GM12874 (cell line): ENCODE measurements around the gene ZNF521.

Experiments used
- CTCF ChIP-seq: IDR thresholded peaks from 2 replicates; pipeline ENCODE4 v1.5.1; 2011; ENCODE audit warnings: low read depth, mild to moderate bottlenecking, control low read depth, low read length, moderate library complexity; ENCODE audit not compliant: insufficient read depth

Gene ZNF521

DNA sequence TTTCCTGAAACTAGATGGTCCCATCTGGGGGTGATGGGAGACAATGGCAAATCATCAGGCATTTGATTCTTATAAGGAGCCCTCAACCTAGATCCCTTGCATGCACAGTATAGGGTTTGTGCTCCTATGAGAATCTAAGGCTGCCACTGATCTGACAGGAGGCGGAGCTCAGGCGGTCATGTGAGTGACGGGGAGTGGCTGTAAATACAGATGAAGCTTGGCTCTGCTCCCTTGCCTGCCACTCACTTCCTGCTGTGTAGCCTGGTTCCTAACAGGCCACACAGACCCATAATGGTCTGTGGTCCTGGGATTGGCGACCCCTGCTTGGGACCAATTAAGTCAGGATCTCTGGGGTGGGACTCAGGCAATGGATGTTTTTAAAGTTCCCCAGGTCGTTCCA lies 293.4 kb downstream of the ZNF521 start:
- TF ChIP-seq CTCF: no peak

- TF ChIP-seq CTCF: no peak
These were observed 294.4 kb downstream of the ZNF521 start for GRCh38 chr18:25057491-25058050.

- TF ChIP-seq CTCF: no peak
These were observed 295.5 kb downstream of the ZNF521 start for GRCh38 chr18:25056429-25056828.

DNA sequence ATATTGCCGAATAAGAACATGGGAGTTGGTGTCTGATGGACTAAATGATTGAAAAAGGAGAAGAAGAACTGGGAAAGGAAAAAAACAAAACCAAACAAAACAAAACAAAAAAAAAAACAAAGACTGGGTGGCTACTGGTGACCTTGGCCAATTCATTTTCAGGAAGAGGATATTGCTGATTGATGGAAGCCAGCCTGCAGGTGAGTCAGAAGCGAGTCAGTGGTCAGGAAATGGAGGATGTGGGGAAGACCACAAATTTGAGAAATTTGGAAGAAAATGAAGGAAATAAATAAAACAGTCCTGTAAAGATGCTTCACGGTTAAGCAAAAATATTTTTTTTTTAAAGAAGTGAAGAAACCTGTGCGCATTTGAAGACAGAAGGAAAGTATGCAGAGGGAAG lies 296.9 kb downstream of the ZNF521 start:
- TF ChIP-seq CTCF: no peak

DNA sequence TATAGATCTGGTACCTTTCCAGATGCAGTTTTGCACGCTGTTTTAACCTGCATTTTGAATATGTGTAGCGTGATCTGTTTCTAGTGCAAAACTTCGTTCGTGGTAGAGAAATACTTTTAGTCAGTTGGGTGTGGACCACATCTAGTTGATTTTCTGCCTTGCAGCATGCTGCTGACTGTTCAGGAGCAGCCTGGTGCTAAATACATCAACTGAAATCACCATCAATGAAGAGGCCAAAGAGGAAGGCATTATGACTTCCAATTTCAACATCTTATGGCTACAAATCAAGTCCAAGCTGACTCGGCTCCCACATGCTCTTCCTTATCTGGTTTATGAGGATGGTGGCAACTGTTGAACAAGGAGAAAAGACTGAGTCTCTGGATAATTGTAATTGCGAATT lies 298.5 kb downstream of the ZNF521 start:
- no peak for TF ChIP-seq CTCF

- no peak for TF ChIP-seq CTCF
These were observed 299.4 kb downstream of the ZNF521 start for GRCh38 chr18:25052511-25052921.

DNA sequence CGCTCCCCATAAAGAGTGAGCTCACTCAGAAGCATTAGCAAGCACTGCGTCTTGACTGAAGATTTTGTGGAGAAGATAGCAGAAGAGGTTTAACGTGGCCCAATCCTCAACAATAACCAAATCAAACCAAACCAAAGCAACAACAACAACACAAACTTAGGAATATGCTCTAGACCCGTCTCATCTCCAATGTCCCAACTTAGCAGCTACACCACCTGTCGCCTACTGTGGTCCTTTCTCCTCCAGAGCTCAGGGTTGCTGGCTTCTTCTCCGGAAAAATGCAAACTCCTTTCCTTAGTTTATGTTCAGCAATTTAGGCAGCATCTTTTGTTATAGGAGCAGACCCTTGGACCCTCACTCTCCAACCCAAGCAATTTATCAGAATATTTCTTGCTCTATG lies 301.4 kb downstream of the ZNF521 start:
- no peak for TF ChIP-seq CTCF

DNA sequence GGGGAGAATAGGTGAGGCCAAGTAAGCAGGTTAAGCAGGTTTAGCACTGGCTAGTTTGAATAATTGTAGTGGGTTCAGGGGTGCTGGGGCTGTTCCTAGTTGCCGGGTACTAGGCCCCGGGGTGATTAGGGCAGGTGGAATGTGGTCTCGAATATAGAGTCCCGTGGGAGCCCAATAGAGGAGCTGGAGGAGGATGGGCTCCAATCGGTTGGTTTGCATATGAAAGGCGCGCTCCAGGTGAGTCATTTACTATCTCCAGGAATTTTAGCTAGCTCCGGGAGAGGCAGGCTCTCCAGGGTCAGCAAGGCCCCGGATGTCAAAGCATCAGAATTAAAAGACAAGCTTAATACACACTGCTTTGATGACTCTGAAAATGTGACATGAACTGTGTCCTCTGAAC lies 304.0 kb downstream of the ZNF521 start:
- no peak for TF ChIP-seq CTCF
